Thyroid gland (tissue), 4 donors: ENCODE results near the gene OGFOD3. TPM values are rescaled to one million over a fixed set of nuclear protein-coding genes. Genes with fewer than 3 reads are reported as not detected.
"Not testable (repeated sequence)": the region's sequence is repeated elsewhere in the genome, so short reads cannot be mapped to it uniquely, and the experiment has no call there.

Experiments
- DNase-seq, 2 donors: peaks; one replicate each; pipeline ENCODE4 v3.0.0-alpha.2; 2019
- H3K27ac ChIP-seq, 3 donors: fragments of 200-600 bp; sonication (generic); 1 replicate in 2 of 3; 2 replicates in 1 of 3; pipeline ENCODE4 v1.5.1; 2016 to 2019; ENCODE audit warnings: mild to moderate bottlenecking in 1 of 3, moderate library complexity in 1 of 3
- H3K27me3 ChIP-seq: fragments of 200-600 bp; sonication (generic); one replicate; pipeline ENCODE4 v1.5.1; 2019
- H3K36me3 ChIP-seq, 2 donors: fragments of 200-600 bp; sonication (generic); one replicate each; pipeline ENCODE4 v1.5.1; 2016 to 2019
- H3K4me1 ChIP-seq, 2 donors: fragments of 200-600 bp; sonication (generic); one replicate each; pipeline ENCODE4 v1.5.1; 2017 to 2019
- H3K4me3 ChIP-seq, 3 donors: fragments of 200-600 bp; sonication (generic); replicated peaks in 1 of 3; 1 replicate in 2 of 3; 2 replicates in 1 of 3; pipeline ENCODE4 v1.5.1; 2016; ENCODE audit warnings: mild to moderate bottlenecking in 1 of 3
- H3K9me3 ChIP-seq: fragments of 200-600 bp; sonication (generic); one replicate; pipeline ENCODE4 v1.5.1; 2017
- POLR2A ChIP-seq, 2 donors: fragments of 450-650 bp; IDR thresholded peaks; one replicate each; pipeline ENCODE4 v1.6.1; 2017; ENCODE audit warnings: antibody characterized with exemption in 2 of 2, mild to moderate bottlenecking in 2 of 2, moderate library complexity in 1 of 2
- WGBS, 2 donors: methylation state at CpG; one replicate each; pipeline ENCODE4 v1.1.5; 2017; 5-methylcytosine and 5-hydroxymethylcytosine counted together
- intact Hi-C: fragments of 100-400 bp; cut with DNase I; formaldehyde crosslinking; loops from one replicate; pipeline ENCODE4 v1.15.1; 2023
- total RNA-seq, 4 donors: library from RNA; depleted of rRNA; stranded (reverse); fragments of >200 nt; gene quantifications; one replicate each; pipeline ENCODE4 v1.2.3, GENCODE V29; 2016
- TF ChIP-seq, protein P1 (sequence below), 6 experiments: fragments of 200-600 bp in 3 of 6; fragments of 450-650 bp in 3 of 6; sonication (generic) in 3 of 6; IDR thresholded peaks; one replicate each; pipeline ENCODE4 v1.5.1; 2016 to 2019; ENCODE audit warnings: antibody characterized with exemption in 6 of 6, mild to moderate bottlenecking in 2 of 6, inconsistent platforms in 1 of 6, moderate library complexity in 1 of 6

OGFOD3 gene
- total RNA-seq, 4 donors from 2014 or later: 46.5 to 57.5 (median 55.1) TPM

DNA sequence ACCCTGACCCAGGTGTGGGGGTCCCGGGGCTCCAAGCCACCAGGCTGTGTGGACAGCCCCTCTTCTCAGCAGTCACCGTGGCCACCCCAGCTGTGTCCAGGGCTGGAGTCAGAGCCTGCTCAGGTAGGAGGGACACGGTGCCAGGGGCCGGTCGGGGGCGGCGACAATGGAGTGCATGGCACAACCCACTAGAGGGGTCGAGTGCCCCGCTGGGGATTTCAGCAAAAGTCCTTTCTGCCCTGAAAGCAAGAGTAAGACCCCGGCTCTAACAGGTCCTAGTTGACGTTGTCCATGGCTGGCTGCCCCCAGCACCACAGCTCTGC is 35.5 kb downstream of the OGFOD3 start:
- Histone ChIP-seq H3K36me3 (no peaks in the 10 kb centered on the region), H3K27me3 (no peaks in the 10 kb centered on the region), H3K27ac (no peak overlapping the region), H3K4me3 (no peak overlapping the region), H3K4me1 (peaks cover 3 to 13% of the 10 kb centered on the region in 2 donors), H3K9me3 (no peaks in the 10 kb centered on the region)
- WGBS, 2 donors: 33 to 66% methylated on average over 4 of the region's 11 CpGs
- DNase-seq: no peak
- intact Hi-C loops: no loop called here
- TF ChIP-seq, protein P1, sequence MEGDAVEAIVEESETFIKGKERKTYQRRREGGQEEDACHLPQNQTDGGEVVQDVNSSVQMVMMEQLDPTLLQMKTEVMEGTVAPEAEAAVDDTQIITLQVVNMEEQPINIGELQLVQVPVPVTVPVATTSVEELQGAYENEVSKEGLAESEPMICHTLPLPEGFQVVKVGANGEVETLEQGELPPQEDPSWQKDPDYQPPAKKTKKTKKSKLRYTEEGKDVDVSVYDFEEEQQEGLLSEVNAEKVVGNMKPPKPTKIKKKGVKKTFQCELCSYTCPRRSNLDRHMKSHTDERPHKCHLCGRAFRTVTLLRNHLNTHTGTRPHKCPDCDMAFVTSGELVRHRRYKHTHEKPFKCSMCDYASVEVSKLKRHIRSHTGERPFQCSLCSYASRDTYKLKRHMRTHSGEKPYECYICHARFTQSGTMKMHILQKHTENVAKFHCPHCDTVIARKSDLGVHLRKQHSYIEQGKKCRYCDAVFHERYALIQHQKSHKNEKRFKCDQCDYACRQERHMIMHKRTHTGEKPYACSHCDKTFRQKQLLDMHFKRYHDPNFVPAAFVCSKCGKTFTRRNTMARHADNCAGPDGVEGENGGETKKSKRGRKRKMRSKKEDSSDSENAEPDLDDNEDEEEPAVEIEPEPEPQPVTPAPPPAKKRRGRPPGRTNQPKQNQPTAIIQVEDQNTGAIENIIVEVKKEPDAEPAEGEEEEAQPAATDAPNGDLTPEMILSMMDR (IDR thresholded peaks at IDR 0.05): no peak
- TF ChIP-seq POLR2A (IDR thresholded peaks at IDR 0.05): no peak

DNA sequence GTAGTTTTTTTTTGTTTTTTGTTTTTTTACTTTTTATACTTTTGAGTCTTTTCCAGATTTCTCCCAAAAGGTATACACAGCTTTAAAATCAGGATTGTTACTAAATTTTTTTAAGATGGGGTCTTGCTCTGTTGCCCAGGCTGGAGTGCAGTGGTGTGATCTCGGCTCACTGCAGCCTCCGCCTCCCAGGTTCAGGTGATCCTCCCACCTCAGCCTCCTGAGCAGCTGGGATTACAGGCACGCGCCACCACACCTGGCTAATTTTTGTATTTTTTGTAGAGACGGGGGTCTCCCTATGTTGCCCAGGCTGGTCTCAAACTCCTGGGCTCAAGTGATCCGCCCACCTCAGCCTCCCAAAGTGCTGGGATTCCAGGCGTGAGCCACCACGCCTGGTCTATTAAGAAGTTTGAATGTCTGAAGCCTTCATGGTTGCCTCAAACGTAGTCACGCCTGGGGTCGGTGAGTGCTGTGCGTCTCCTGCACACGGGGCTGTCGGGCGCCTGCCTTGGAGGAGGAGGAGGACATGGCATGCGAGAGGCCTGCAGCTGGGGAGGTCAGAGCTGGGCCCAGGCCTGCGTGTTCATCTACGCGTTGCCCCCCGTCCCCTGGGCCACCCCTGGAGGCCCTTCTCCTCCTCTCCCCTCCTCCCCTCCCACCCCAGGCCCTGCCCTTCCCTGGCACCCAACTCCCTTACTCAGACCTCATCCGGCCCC is 36.0 kb downstream of the OGFOD3 start:
- H3K4me3 ChIP-seq, intact Hi-C loops, H3K36me3 ChIP-seq, H3K27ac ChIP-seq, H3K27me3 ChIP-seq, H3K9me3 ChIP-seq, DNase-seq: not testable (repeated sequence)
- peaks cover 3 to 13% of the 10 kb centered on the region in 2 donors for H3K4me1 ChIP-seq
- WGBS, 2 donors: 82 to 83% methylated on average over 15 to 20 of the region's 21 CpGs

DNA sequence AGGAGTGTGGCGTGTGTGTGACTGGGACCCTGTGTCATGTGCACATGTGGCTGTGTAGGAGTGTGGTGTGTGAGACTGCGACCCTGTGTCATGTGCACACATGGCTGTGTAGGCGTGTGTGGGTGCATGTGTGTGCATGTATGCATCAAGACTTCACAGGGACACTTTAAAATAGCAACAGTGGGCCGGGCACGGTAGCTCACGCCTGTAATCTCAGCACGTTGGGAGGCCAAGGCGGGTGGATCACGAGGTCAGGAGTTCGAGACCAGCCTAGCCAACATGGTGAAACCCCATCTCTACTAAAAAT is 36.7 kb downstream of the OGFOD3 start:
- peaks cover 3 to 13% of the 10 kb centered on the region in 2 donors for H3K4me1 ChIP-seq
- H3K27me3 ChIP-seq, H3K4me3 ChIP-seq, intact Hi-C loops, H3K27ac ChIP-seq, H3K36me3 ChIP-seq, H3K9me3 ChIP-seq, DNase-seq: not testable (repeated sequence)
- 73 to 80% methylated on average over 9 to 10 of the region's 10 CpGs for WGBS, 2 donors

DNA sequence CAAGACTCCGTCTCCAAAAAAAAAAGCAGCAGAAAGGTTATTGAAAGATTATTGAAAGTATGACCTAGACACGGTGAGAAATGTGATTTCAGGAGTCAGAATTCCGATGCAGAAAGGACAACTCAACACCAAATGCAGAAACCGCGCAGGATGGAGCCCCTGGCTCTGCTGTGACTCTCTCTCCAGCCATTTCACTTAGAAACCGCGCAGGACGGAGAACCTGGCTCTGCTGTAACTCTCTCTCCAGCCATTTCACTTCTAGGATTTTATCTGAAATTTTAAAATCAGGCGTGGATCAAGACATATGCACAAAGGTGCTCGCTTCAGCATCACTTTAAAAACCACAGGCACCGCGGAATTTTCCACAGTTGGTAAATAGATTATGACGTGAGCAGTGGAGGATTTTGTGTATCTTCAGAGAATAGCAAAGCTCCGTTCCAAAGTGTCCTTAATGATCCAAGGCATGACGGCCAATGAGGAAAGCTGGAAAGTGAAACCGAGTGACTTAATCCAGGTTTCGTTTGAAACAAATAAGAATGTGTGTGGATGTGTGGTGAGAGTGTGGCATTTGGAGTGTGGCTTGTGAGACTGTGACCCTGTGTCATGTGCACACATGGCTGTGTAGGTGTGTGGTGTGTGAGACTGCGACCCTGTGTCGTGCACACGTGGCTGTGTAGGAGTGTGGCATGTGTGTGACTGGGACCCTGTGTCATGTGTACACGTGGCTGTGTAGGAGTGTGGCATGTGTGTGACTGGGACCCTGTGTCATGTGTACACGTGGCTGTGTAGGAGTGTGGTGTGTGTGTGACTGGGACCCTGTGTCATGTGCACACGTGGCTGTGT is 37.3 kb downstream of the OGFOD3 start:
- Histone ChIP-seq H3K27me3 (no peaks in the 10 kb centered on the region), H3K4me1 (peaks cover 3 to 13% of the 10 kb centered on the region in 2 donors), H3K36me3 (no peaks in the 10 kb centered on the region), H3K4me3 (no peak overlapping the region), H3K9me3 (no peaks in the 10 kb centered on the region), H3K27ac (no peak overlapping the region)
- no peak for TF ChIP-seq POLR2A (IDR thresholded peaks at IDR 0.05)
- TF ChIP-seq, protein P1 (IDR thresholded peaks at IDR 0.05): no peak
- 66% methylated on average over 23 of the region's 23 CpGs for WGBS, 2 donors
- DNase-seq: no peak
- intact Hi-C loops: no loop called here

DNA sequence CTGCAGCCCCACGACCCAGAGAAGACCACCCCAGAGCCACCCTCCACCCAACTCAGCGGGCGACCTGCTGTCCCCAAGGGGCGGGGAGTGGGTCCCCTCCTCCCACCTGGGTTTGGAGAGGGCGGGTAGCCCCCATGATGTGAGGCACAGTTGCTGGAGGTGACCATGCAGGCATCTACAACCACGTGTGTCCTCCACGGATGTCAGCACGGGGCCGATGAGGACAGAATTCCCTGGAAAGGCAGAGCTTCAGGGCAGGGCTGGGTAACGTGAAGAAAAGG is 39.7 kb downstream of the OGFOD3 start:
- peaks cover 6% of the 10 kb centered on the region for H3K27me3 ChIP-seq
- H3K4me1 ChIP-seq: no peaks in the 10 kb centered on the region
- TF ChIP-seq, protein P1 (IDR thresholded peaks at IDR 0.05): no peak
- TF ChIP-seq POLR2A (IDR thresholded peaks at IDR 0.05): no peak
- H3K36me3 ChIP-seq: no peaks in the 10 kb centered on the region
- H3K4me3 ChIP-seq: no peak overlapping the region
- intact Hi-C loops: no loop called here
- H3K9me3 ChIP-seq: no peaks in the 10 kb centered on the region
- DNase-seq: no peak
- H3K27ac ChIP-seq: no peak overlapping the region
- WGBS, 2 donors: 73 to 76% methylated on average over 6 to 10 of the region's 10 CpGs

DNA sequence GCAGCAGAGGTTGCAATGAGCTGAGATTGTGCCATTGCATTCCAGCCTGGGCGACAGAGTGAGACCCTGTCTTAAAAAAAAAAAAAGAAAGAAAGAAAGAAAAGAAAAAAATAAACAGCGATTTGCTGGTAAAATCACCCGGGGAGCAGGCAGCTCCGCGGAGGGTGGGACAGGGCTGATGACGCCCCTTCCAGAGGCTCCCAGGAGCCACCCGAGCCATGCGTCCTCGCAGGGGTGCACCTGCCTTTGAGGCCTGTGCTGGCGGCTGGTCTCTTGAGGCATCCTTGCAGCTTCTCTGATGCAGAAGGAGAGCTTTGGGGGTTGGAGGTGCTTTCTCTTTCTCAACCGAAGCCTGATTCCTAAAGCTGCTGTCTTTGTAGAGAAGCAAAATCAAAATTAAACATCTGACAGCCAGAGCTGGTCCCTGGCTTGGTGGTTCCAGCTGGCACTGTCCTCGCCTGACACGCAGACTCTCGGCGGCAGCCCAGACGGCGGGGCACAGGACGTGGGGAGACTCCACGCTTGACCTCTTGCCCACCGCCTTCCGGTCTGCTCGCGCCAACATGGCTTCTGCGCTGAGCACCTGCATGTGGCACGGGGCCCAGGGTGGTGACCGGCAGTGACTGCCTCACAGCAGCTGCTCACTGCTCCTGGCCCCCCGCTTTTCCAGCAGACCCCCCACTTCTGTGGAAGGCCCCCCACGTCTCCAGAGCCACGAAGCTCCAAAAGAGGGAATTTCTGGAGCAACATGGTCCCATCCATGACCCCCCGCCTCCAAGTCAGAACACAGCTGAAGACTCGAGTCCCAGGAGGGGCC is 40.3 kb downstream of the OGFOD3 start:
- intact Hi-C loops: no loop called here
- Histone ChIP-seq H3K9me3 (no peaks in the 10 kb centered on the region), H3K27me3 (peaks cover 6% of the 10 kb centered on the region), H3K27ac (no peak overlapping the region), H3K4me1 (peaks cover 0 to 2% of the 10 kb centered on the region in 2 donors), H3K4me3 (no peak overlapping the region), H3K36me3 (no peaks in the 10 kb centered on the region)
- WGBS, 2 donors: 76 to 86% methylated on average over 25 to 29 of the region's 31 CpGs
- no peak for TF ChIP-seq POLR2A (IDR thresholded peaks at IDR 0.05)
- TF ChIP-seq, protein P1 (IDR thresholded peaks at IDR 0.05): no peak
- DNase-seq: no peak

DNA sequence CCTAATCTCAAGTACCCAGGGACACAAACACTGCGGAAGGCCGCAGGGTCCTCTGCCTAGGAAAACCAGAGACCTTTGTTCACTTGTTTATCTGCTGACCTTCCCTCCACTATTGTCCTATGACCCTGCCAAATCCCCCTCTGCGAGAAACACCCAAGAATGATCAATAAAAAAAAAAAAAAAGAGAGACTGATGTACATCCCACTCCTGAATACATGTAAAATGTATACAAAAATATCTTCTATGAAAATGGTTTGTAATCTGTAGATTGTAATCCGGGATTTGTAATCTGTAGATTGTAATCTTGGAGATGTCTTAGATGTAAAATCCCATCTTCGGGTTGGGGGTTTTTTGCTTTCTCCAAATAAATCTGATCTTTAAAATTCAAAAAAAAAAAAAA is 41.1 kb downstream of the OGFOD3 start:
- 44 to 72% methylated on average over 3 to 5 of the region's 5 CpGs for WGBS, 2 donors
- H3K4me3 ChIP-seq, H3K27me3 ChIP-seq, DNase-seq, H3K27ac ChIP-seq, intact Hi-C loops, H3K9me3 ChIP-seq, H3K36me3 ChIP-seq: not testable (repeated sequence)
- H3K4me1 ChIP-seq: peaks cover 2 to 11% of the 10 kb centered on the region in 2 donors
